Activated CD4-positive, alpha-beta T cell treated with anti-CD3 and anti-CD28 coated beads, Interleukin-2, amount 10 ng/mL, durations not matched to agents 7 days and 5 days (primary cell): ENCODE measurements around the gene NASP. TPM values are rescaled to one million over a fixed set of nuclear protein-coding genes. Genes with fewer than 3 reads are reported as not detected.
A peak's percentile ranks its signal among the peaks of the same experiment; 100 is the strongest.

Source experiments
- CTCF ChIA-PET: fragments of 350-600 bp; sonication (Branson Sonifier 250); formaldehyde crosslinking; loops from one replicate; lab custom pipeline; 2021; ENCODE audit warnings: antibody characterized with exemption; lab: Charles Lee
- POLR2A ChIA-PET: fragments of 350-600 bp; sonication (Branson Sonifier 250); formaldehyde crosslinking; loops from one replicate; lab custom pipeline; 2021; ENCODE audit warnings: antibody characterized with exemption; lab: Charles Lee
- DNase-seq: peaks from one replicate; pipeline ENCODE4 v3.0.0-alpha.2; 2020
- H3K27ac Mint-ChIP-seq: one replicate; pipeline ENCODE4 v1.8.0; 2021; ENCODE audit warnings: mild to moderate bottlenecking, moderate library complexity, mixed read lengths
- H3K27me3 Mint-ChIP-seq: one replicate; pipeline ENCODE4 v1.8.0; 2021; ENCODE audit warnings: mixed read lengths
- H3K36me3 Mint-ChIP-seq: one replicate; pipeline ENCODE4 v1.8.0; 2021; ENCODE audit warnings: low read depth, mixed read lengths
- H3K4me1 Mint-ChIP-seq: one replicate; pipeline ENCODE4 v1.8.0; 2021; ENCODE audit warnings: mixed read lengths
- H3K4me3 Mint-ChIP-seq: one replicate; pipeline ENCODE4 v1.8.0; 2021; ENCODE audit warnings: mild to moderate bottlenecking, moderate library complexity, mixed read lengths
- H3K9me3 Mint-ChIP-seq: one replicate; pipeline ENCODE4 v1.8.0; 2021; ENCODE audit warnings: mixed read lengths
- total RNA-seq, 2 experiments: library from RNA; stranded (reverse); gene quantifications; one replicate each; pipeline ENCODE4 v1.2.3, GENCODE V29; 2021

The NASP gene, protein sequence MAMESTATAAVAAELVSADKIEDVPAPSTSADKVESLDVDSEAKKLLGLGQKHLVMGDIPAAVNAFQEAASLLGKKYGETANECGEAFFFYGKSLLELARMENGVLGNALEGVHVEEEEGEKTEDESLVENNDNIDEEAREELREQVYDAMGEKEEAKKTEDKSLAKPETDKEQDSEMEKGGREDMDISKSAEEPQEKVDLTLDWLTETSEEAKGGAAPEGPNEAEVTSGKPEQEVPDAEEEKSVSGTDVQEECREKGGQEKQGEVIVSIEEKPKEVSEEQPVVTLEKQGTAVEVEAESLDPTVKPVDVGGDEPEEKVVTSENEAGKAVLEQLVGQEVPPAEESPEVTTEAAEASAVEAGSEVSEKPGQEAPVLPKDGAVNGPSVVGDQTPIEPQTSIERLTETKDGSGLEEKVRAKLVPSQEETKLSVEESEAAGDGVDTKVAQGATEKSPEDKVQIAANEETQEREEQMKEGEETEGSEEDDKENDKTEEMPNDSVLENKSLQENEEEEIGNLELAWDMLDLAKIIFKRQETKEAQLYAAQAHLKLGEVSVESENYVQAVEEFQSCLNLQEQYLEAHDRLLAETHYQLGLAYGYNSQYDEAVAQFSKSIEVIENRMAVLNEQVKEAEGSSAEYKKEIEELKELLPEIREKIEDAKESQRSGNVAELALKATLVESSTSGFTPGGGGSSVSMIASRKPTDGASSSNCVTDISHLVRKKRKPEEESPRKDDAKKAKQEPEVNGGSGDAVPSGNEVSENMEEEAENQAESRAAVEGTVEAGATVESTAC
- total RNA-seq = 100 to 1,000 TPM; 193 to 198 TPM

DNA sequence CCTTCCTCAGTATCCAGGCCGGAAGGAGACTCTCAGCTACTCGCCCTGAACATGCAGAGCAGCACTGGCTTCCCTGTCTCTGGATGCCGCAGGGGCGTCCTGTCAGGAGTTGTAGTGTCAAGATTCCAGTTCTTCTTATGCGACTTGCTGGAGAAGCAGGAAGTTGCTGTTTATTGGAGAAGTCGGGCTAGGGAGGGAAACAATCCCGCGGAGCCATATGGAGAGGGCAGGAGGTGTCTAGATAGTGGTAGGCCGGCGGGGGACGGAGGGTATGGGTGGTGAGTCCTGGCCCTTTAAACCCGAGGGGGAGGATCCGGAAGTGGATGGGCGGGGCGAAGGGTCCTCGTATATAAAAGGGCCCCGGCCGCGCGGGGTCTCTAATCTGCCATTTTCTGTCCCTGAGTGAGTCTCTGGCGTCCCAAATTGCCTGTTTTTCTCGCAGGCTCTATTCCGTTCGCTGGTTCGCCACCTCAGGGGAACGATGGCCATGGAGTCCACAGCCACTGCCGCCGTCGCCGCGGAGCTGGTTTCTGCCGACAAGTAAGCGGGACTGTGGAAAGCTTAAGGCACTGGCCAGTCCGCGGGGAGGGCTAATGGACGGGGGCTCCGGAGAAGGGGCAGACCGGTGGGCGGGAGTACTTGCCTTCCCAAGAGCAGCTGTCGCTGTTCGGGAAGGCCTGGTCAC is at the start of gene NASP:
TSS of gene NASP (plus strand) at position 376 of the 685 bp plus-strand sequence. CDS start at position 482, 106 bp downstream.
- CTCF ChIA-PET = interaction anchor here (0.7 to 2.8 kb wide), 11 partner anchors 10 to 707 kb away, joined by 3 to 10 read pairs (median 3); partner anchors contain the start of genes GPBP1L1, PRDX1 and TESK2
- H3K36me3 Mint-ChIP-seq = peaks cover 7% of the 10 kb centered on the region
- H3K9me3 Mint-ChIP-seq = no peaks in the 10 kb centered on the region
- no peaks in the 10 kb centered on the region for H3K27me3 Mint-ChIP-seq
- POLR2A ChIA-PET = interaction anchor here (0.6 to 1.1 kb wide), 3 partner anchors 10 to 63 kb away, joined by 3 read pairs; partner anchors contain the start of gene AKR1A1
- H3K4me3 Mint-ChIP-seq = peak within 1 kb of the TSS; percentile 93
- DNase-seq = peak; percentile 91
- peaks cover 32% of the 10 kb centered on the region for H3K4me1 Mint-ChIP-seq
- H3K27ac Mint-ChIP-seq = peak within 1 kb of the TSS; percentile 99

DNA sequence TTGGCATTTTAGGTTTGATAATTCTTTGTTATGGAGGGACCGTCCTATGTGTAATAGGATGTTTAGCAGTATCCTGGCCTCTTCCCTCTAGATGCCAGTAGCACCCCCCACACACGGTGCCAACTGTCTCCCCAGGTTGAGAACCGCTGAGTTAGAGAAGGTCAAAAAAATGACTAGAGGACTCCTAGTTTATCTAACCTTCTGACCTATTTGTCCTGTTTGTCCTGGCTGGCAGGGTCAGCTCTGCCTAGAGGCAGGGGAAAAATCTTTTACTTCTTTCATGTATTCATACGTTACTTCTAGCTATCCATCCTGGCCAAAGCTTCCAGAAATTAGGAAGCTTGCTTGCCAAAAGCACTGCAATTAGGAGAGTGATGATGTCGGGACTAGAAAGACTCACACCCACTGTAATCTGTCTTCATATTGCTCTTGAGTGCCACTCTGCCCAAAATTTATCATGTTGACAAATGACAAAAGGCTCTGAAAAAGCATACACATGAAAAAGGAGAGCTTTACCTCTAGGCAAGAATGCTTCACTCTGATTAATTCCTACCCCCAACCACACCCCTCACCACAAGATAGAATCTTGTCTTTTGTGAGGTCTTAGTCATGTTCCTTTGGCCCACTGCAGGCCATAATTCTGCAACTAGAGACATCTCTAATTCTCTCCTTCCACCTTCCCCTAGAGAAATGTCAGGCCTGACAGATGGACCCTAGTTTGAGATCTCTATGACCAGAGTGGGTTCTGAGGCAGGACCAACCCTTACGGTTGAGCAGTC is 47.7 kb upstream of the NASP start:
- H3K4me1 Mint-ChIP-seq = peaks cover 15% of the 10 kb centered on the region
- H3K36me3 Mint-ChIP-seq = no peaks in the 10 kb centered on the region
- DNase-seq = no peak
- ChIA-PET CTCF (interaction anchor here (1.3 to 1.7 kb wide), 2 partner anchors 12 to 22 kb away, joined by 3 to 5 read pairs; no protein-coding TSS in a partner anchor), POLR2A (no interaction called here)
- no peaks in the 10 kb centered on the region for H3K9me3 Mint-ChIP-seq
- H3K27me3 Mint-ChIP-seq = peaks cover 2% of the 10 kb centered on the region
- H3K27ac Mint-ChIP-seq = no peak overlapping the region
- no peak overlapping the region for H3K4me3 Mint-ChIP-seq

DNA sequence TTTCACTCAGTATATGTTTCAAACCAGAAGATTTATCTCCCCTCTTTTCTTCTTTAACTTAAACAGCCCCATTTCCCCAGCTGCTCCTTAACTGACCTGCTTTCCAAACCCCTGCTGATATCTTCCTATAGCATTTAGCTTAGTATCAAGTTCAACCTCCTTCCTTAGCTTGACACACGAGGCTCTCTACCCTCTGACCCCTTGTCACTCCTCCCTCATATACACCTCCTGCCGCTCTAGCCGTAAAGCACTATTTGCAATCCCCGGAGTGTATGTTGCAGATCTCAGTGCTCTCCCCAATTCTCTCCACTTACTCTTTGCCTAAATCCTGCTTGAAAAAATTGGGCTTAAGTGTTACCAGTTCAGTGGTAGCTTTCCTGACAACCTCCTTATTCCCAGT is 47.0 kb upstream of the NASP start:
- peaks cover 13% of the 10 kb centered on the region for H3K4me1 Mint-ChIP-seq
- CTCF ChIA-PET = interaction anchor here (1.3 to 1.7 kb wide), 2 partner anchors 11 to 21 kb away, joined by 3 to 5 read pairs; no protein-coding TSS in a partner anchor
- POLR2A ChIA-PET = no interaction called here

DNA sequence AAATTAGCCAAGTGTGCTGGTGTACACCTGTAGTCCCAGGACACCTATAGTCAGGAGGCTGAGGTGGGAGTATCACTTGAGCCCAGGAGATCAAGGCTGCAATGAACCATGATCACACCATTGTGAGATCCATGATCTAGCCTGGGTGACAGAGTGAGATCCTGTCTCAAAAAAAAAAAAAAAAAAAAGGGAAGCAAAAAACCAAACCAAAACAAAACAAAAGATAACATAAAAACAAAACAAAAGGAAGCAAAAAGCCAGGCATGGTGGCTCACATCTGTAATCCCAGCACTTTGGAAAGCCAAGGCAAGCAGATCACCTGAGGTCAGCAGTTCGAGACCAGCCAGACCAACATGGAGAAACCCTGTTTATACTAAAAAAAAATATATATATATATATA is 42.6 kb upstream of the NASP start:
- Mint-ChIP-seq H3K9me3 (no peaks in the 10 kb centered on the region), H3K36me3 (no peaks in the 10 kb centered on the region), H3K27me3 (no peaks in the 10 kb centered on the region), H3K27ac (no peak overlapping the region), H3K4me3 (no peak overlapping the region), H3K4me1 (peaks cover 41% of the 10 kb centered on the region)
- ChIA-PET CTCF (interaction anchor here (0.6 to 2.1 kb wide), 2 partner anchors 10 to 17 kb away, joined by 4 to 9 read pairs; partner anchors contain the start of gene AKR1A1), POLR2A (no interaction called here)
- DNase-seq = no peak

More for the DNA sequence above, 47.0 kb upstream of the NASP start:
- no peak for DNase-seq
- Mint-ChIP-seq H3K36me3 (no peaks in the 10 kb centered on the region), H3K27me3 (peaks cover under 1% of the 10 kb centered on the region), H3K9me3 (no peaks in the 10 kb centered on the region), H3K27ac (no peak overlapping the region), H3K4me3 (no peak overlapping the region)

DNA sequence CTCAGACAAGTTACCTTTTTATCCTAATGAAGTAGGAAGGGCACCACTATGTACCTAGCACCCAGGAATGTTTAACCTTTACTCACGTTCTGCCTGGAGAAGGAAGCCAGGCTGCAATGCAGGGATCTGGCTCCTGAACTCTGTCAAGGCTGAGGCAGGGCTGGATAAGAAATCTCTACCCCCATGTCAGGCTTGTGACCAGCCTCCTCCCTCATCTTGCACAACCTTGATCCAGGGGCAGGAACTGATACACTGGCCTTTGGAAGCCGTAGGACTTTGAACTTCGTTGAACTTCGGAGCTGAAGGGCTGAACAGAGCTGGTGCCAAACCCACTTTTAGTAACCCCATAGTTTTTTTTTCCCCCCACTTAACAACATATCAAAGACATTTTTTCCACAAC is 41.2 kb upstream of the NASP start:
- no peaks in the 10 kb centered on the region for H3K36me3 Mint-ChIP-seq
- CTCF ChIA-PET = interaction anchor here (0.9 to 2.1 kb wide), 3 partner anchors 8 to 41 kb away, joined by 3 to 9 read pairs (median 4); partner anchors contain the start of gene AKR1A1
- H3K4me1 Mint-ChIP-seq = peaks cover 31% of the 10 kb centered on the region

DNA sequence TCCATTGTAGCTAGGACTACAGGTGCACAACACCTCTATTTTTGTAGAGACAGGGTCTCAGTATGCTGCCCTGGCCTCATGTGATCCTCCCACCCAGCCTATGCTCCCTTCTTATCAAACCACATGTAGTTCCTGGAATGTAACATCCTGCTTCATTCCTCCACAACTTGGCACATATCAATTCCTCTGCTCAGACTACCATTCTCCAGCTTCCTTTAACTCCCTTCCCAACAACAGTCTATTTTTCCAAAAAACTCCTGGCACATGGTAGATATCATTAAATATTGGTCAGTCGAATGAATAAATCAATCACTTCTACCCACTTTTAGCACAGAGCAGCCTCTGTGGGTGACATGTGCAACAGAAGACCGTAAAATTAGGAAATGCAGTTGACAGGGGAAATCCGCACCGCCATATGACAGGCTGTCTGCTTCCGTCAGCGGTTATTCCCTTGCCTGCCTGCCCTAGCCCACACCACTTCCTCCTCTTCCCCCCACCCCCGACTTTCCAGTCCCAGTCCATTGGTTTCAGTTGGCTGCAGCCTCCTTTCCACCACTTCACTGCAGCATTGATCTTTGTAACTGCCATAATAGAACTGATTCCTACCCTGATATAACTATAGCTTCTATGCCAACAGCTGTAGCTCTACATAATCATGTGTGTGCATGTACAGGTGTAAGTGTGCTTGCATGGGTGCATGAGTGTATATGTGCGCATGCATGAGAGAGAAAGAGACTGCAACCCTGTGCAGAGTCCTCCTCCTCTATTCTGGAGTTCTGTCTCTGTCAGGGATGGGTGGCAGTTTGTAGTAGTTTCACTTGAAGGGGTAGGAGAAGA is 40.0 kb upstream of the NASP start:
- Mint-ChIP-seq H3K36me3 (no peaks in the 10 kb centered on the region), H3K27ac (peak overlapping the region; percentile 7), H3K9me3 (no peaks in the 10 kb centered on the region), H3K4me3 (peak overlapping the region; percentile 24), H3K27me3 (no peaks in the 10 kb centered on the region), H3K4me1 (peaks cover 31% of the 10 kb centered on the region)
- ChIA-PET POLR2A (interaction anchor here (0.6 to 1.5 kb wide), 3 partner anchors 12 to 25 kb away, joined by 4 to 6 read pairs (median 6); partner anchors contain the start of gene PRDX1), CTCF (interaction anchor here (0.6 to 2.6 kb wide), 12 partner anchors 9 to 813 kb away, joined by 3 to 14 read pairs (median 3); partner anchors contain the start of genes RNU5D-1 and TESK2)
- peak; percentile 73 for DNase-seq

More for the DNA sequence above, 41.2 kb upstream of the NASP start:
- H3K27ac Mint-ChIP-seq = no peak overlapping the region
- no peaks in the 10 kb centered on the region for H3K27me3 Mint-ChIP-seq
- no peaks in the 10 kb centered on the region for H3K9me3 Mint-ChIP-seq
- POLR2A ChIA-PET = no interaction called here
- DNase-seq = no peak
- H3K4me3 Mint-ChIP-seq = no peak overlapping the region

DNA sequence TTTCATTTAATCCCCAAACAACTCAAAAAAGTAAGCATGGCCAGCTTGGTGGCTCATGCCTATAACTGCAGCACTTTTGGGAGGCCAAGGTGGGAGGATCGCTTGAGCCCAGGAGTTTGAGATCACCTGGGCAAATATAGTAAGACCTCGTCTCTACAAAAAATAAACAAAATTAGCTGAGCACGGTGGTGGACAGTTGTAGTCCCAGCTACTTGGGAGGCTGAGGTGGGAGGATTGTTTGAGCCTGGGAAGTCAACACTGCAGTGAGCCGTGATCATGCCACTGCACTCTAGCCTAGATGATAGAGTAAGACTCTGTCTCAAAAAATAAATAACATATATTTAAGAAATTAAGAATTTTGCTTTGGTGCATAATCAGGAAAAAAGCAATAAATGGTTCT is 39.3 kb upstream of the NASP start:
- no peak overlapping the region for H3K27ac Mint-ChIP-seq
- ChIA-PET POLR2A (interaction anchor here (1.0 to 1.5 kb wide), 2 partner anchors 23 to 26 kb away, joined by 4 to 6 read pairs; partner anchors contain the start of gene PRDX1), CTCF (interaction anchor here (0.6 to 2.6 kb wide), 12 partner anchors 9 to 260 kb away, joined by 3 to 14 read pairs (median 4); partner anchors contain the start of genes PRDX1 and TESK2)
- H3K4me3 Mint-ChIP-seq = no peak overlapping the region
- no peak for DNase-seq
- no peaks in the 10 kb centered on the region for H3K36me3 Mint-ChIP-seq
- H3K9me3 Mint-ChIP-seq = no peaks in the 10 kb centered on the region
- H3K4me1 Mint-ChIP-seq = peaks cover 34% of the 10 kb centered on the region
- H3K27me3 Mint-ChIP-seq = no peaks in the 10 kb centered on the region

DNA sequence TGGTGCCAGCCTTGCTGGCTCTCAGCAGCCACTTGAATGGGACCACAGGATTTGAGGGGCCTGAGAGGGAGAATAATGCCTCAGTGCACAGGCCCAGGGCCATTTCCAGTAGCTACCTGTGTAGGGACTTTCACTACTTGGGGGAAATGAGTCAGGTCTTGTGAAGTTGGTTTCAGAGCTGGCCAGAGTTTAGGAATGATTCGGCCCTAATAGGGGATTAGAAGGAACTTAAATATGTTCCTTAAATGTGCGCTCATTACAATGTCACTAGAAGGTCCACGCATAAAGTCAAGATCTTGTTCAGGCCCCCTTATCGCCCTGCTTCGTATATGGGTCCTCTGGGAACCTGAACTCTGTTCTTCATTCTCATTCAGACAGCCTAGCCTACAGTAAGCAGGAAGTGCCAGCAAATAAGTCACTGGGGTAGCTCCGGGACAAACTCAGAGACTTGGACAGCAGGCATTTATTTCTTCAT is 38.8 kb upstream of the NASP start:
- Mint-ChIP-seq H3K36me3 (no peaks in the 10 kb centered on the region), H3K4me3 (no peak overlapping the region), H3K4me1 (peaks cover 35% of the 10 kb centered on the region), H3K27me3 (no peaks in the 10 kb centered on the region), H3K9me3 (no peaks in the 10 kb centered on the region), H3K27ac (no peak overlapping the region)
- no peak for DNase-seq
- POLR2A ChIA-PET = interaction anchor here (0.6 to 1.5 kb wide), 3 partner anchors 10 to 26 kb away, joined by 3 to 10 read pairs (median 4); partner anchors contain the start of gene PRDX1
- CTCF ChIA-PET = interaction anchor here (0.6 to 2.6 kb wide), 11 partner anchors 9 to 759 kb away, joined by 3 to 14 read pairs (median 4); partner anchors contain the start of genes PRDX1 and TESK2

DNA sequence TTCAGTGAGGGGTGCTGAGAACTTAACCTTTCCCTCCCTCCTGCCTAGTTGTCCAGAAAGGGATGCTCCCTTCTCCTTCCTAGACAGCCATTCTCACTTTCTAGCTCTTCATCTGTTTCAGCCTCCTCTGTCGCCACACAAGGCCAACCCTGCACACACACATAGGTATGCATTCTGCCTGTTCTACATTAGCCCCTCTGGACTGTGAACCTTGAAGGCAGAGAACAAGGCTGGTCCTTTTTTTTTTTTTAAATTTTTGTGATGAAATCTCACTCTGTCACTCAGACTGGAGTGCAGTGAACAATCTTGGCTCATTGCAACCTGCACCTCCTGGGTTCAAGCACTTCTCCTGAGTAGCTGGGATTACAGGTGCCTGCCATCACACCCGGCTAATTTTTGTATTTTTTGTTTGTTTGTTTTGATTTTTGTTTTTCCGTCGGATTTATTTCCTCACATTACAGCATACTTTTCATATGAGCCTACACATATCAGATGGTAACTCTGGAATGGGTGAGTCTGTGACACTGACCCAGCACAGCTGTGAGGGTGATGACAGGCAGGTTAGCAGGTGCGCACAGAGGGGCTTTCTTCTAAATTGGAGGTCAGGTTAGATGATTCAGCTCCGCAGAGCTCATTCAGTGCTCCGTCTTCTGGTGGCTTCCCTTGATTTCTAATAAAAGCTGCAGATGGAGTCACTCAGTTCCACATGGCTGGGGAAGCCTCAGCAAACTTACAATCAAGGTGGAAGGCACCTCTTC is 38.1 kb upstream of the NASP start:
- Mint-ChIP-seq H3K9me3 (no peaks in the 10 kb centered on the region), H3K27me3 (no peaks in the 10 kb centered on the region), H3K4me3 (no peak overlapping the region), H3K4me1 (peaks cover 39% of the 10 kb centered on the region), H3K36me3 (no peaks in the 10 kb centered on the region), H3K27ac (no peak overlapping the region)
- ChIA-PET POLR2A (interaction anchor here (0.6 to 1.5 kb wide), 3 partner anchors 10 to 27 kb away, joined by 3 to 10 read pairs (median 4); partner anchors contain the start of gene PRDX1), CTCF (interaction anchor here (0.6 to 2.6 kb wide), 9 partner anchors 8 to 1134 kb away, joined by 3 to 14 read pairs (median 5); partner anchors contain the start of genes PRDX1 and TESK2)
- no peak for DNase-seq
